Thoracic aorta (tissue), 2 donors: ENCODE results near the gene ULBP3. TPM values are rescaled to one million over a fixed set of nuclear protein-coding genes. Genes with fewer than 3 reads are reported as not detected.

Experiments
- ATAC-seq: fragments of 150-250 bp; one replicate; pipeline ENCODE4 v1.8.0; 2017; ENCODE audit warnings: low read depth; ENCODE audit not compliant: insufficient number of reproducible peaks, low FRiP score
- DNase-seq: peaks from one replicate; pipeline ENCODE4 v3.0.0-alpha.2; 2020; ENCODE audit warnings: low spot score
- H3K27ac ChIP-seq, 2 donors: fragments of 200-600 bp; sonication (generic); 1 replicate in 1 of 2; 2 replicates in 1 of 2; pipeline ENCODE4 v1.5.1; 2016; ENCODE audit warnings: mild to moderate bottlenecking in 2 of 2, moderate library complexity in 2 of 2
- H3K27me3 ChIP-seq: fragments of 200-600 bp; sonication (generic); replicated peaks from 2 replicates; pipeline ENCODE4 v1.6.0; 2016; ENCODE audit warnings: mild to moderate bottlenecking; ENCODE audit not compliant: insufficient read depth
- H3K36me3 ChIP-seq: fragments of 200-600 bp; sonication (generic); one replicate; pipeline ENCODE4 v1.5.1; 2016
- H3K4me1 ChIP-seq, 2 donors: fragments of 200-600 bp; sonication (generic); 1 replicate in 1 of 2; 2 replicates in 1 of 2; pipeline versions ENCODE4 v1.5.1 to v1.6.0; 2016; ENCODE audit warnings: low read depth in 2 of 2, mild to moderate bottlenecking in 1 of 2; ENCODE audit not compliant: control insufficient read depth in 1 of 2
- H3K4me3 ChIP-seq: fragments of 200-600 bp; sonication (generic); 2 replicates; pipeline ENCODE4 v1.5.1; 2016; ENCODE audit warnings: mild to moderate bottlenecking
- H3K9me3 ChIP-seq: fragments of 200-600 bp; sonication (generic); 2 replicates; pipeline ENCODE4 v1.5.1; 2016
- CTCF ChIP-seq: fragments of 200-600 bp; sonication (generic); IDR thresholded peaks from one replicate; pipeline ENCODE4 v1.5.1; 2019; ENCODE audit warnings: antibody characterized with exemption
- total RNA-seq, 2 donors: library from RNA; depleted of rRNA; stranded (reverse); fragments of >200 nt; gene quantifications; one replicate each; pipeline versions ENCODE4 v1.1.0 to v1.2.3, GENCODE V29; 2016

ULBP3 gene
- 1 to 10 TPM in 1 of 2 donors, under 1 TPM in 1; 0.78 to 3.0 TPM for total RNA-seq

DNA sequence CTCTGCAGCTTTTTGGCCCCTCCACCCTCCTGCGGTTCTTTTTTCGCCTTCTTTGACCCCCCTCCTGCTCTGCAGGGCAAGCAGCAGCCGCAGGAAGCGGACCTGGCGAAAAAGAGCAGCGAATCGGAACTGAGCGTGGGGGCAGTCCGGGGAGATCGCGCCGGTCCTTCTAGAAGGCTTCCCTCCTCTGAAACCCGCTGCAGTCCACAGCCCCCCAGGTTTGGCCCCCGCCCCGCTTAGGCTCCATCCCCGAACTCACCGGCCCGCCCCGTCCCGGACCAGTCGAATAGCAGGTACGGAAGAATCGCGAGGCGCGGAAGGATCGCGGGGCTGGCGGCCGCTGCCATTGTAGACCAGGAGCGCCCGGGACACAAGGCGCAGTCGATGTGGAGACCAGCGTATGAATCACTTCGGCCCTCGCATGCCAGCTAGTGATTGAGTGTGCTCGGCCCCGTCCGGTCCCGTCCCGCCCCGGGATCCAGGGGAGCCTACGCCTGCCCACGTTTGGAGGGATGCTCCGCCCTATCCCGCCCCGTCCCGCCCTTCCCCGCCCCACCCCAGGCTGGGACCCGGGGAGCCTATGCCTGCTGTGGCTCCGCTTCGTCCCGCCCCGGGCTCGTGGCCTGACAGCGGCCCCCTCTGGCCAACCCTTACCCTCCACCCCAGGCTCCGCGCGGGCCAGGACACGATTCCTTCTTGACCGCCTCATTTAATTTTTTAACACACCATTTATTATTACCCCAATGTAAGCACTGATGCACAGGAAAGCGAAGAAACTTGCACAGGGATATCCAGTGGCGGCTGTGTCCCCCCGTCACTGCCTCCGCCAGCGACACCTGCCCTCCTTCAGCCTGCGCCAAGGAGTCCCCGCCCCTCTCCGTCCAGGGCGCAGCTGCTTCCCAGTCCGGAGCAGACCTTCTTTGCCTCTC is at the start of gene ULBP3:
ULBP3 (minus strand) TSS at position 402 of the 929 bp plus-strand sequence; CDS start at position 347, 55 bp downstream.
- H3K4me1 ChIP-seq: peaks cover 4 to 9% of the 10 kb centered on the region in 2 donors
- H3K4me3 ChIP-seq: peak within 1 kb of the TSS; percentile 79
- H3K36me3 ChIP-seq: no peaks in the 10 kb centered on the region
- H3K27me3 ChIP-seq: no peaks in the 10 kb centered on the region
- H3K9me3 ChIP-seq: no peaks in the 10 kb centered on the region
- DNase-seq: peak; percentile 79
- peak; percentile 57 for TF ChIP-seq CTCF
- peak within 1 kb of the TSS; percentile 64 to 77 for H3K27ac ChIP-seq
- ATAC-seq: peak; percentile 75

GRCh38 chr6:150118627-150119026 is 49.7 kb upstream of the ULBP3 start:
- Histone ChIP-seq H3K36me3 (no peaks in the 10 kb centered on the region), H3K9me3 (no peaks in the 10 kb centered on the region), H3K4me3 (no peak overlapping the region), H3K27me3 (no peaks in the 10 kb centered on the region), H3K4me1 (no peaks in the 10 kb centered on the region), H3K27ac (no peak overlapping the region)
- ATAC-seq (no peak), DNase-seq (no peak)
- TF ChIP-seq CTCF: no peak

DNA sequence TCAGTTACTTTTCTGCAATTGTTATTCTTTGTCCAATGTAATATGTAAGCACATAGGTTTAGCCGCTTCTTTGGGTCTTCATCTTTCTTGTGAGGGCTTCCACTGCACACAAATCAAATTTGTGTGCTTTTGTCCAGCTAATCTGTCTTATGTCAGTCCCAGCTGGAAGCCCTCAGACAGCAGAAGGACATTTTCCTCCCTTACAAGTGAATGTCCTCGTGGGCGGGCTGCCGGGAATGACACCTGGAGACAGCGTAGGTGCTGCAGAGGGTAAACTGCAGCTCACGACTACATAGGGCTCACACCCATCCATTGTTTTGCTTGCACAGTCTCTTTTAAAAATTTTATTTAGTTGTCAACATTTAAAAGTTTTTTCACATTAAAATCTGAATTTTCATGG is 49.3 kb upstream of the ULBP3 start:
- no peak for ATAC-seq
- Histone ChIP-seq H3K4me1 (no peaks in the 10 kb centered on the region), H3K4me3 (no peak overlapping the region), H3K27me3 (no peaks in the 10 kb centered on the region), H3K9me3 (no peaks in the 10 kb centered on the region), H3K36me3 (no peaks in the 10 kb centered on the region), H3K27ac (no peak overlapping the region)
- TF ChIP-seq CTCF: no peak
- DNase-seq: no peak

DNA sequence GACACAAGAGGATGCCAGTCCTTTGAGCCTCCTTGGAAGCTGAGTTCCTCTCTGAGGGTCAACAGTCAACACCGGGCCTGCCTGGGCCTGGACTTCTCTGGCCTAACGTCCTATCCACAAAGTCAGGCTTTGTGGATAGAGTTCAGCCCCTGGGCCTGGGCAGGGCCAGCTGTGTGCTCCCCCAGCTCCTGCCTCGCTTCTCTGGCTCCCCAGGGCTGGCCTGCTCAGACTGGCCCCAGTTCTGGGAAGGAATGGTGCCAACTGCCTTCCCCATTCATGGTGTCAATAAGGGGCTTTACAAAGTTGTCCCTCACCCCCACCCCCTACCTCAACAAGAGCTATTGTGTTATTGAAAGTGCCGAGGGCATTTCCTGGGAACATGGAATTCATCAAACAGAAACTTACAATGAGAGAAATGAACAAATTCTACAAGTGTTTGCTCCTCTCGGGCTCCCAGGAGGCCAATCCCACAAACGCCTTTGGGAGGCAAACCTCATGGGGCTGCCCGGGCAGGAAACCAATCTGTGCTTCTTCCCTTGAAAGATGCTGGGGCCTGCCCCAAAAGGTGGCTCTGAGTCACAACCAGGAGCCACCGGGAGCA is 47.4 kb upstream of the ULBP3 start:
- TF ChIP-seq CTCF: no peak
- Histone ChIP-seq H3K27me3 (no peaks in the 10 kb centered on the region), H3K4me1 (no peaks in the 10 kb centered on the region), H3K9me3 (no peaks in the 10 kb centered on the region), H3K36me3 (no peaks in the 10 kb centered on the region), H3K4me3 (no peak overlapping the region), H3K27ac (no peak overlapping the region)
- ATAC-seq (no peak), DNase-seq (no peak)

DNA sequence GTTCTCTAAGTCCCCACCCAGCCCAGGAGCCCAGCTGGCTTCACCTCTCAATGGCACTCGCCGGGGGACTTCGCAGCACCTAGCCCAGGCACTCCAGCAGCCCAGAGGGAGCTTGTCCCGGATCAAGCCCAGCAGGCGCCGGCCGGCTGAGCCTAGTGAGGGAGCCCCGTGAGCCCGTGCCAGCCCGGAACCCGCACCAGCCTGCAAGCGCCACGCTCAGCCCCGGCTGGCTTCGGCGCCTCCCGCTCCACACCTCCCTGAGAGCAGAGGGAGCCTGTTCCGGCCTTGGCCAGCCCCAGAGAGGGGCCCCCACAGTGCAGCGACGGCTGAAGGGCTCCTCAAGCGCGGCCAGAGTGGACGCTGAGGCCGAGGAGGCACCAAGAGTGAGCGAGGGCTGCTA is 46.8 kb upstream of the ULBP3 start:
- H3K9me3 ChIP-seq: no peaks in the 10 kb centered on the region
- TF ChIP-seq CTCF: no peak
- H3K4me1 ChIP-seq: no peaks in the 10 kb centered on the region
- H3K27me3 ChIP-seq: no peaks in the 10 kb centered on the region
- H3K4me3 ChIP-seq: no peak overlapping the region
- no peak for ATAC-seq
- H3K36me3 ChIP-seq: no peaks in the 10 kb centered on the region
- DNase-seq: no peak
- H3K27ac ChIP-seq: no peak overlapping the region
